HG03558 (cell line): ENCODE measurements around the gene PHF21B.
"Not testable (repeated sequence)": the region's sequence is repeated elsewhere in the genome, so short reads cannot be mapped to it uniquely, and the experiment has no call there.

Experiments used
- ATAC-seq: cut with Tn5 transposase; IDR thresholded peaks from one replicate; pipeline ENCODE4 v1.9.1; 2021; ENCODE audit warnings: moderate number of reproducible peaks; ENCODE audit not compliant: unreplicated experiment; ENCODE audit errors: extremely low read depth

PHF21B gene

DNA sequence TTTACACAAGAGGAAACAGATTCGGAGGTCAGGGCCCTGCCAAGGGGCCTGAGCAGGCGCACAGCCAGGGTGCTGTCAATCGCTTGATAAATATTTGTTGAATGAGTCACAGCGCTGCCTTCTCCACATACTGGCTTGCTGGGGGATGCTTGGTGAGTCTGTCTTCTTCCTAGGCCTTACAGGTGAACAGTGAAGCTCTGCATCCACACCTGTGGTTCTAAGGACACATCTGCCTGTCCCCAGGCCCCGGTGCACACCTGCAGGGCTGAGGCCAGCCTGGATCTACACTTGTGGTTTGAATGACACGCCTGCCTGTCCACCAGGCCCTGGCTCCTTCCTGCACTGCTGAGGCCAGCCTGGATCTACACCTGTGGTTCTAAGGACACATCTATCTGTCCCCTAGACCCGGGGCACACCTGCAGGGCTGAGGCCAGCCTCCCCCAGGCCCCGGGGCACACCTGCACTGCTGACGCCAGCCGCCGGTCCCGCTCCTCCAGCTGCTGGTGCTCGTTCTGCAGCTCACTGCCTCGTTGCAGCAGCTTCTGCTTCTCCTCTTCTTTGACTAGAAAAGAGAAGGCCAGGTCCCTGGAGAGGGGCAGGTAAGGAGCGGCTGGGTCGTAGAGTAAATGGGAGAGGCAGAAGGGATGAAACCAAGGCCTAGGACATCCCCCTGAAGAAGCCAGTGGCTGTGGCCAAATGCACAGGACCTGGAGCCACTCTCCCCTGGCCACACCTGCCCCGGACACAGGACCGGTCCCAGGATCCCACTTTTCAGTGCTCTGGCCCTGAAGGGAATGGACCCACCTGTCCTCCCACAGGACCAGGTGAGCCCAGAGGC, 124.6 kb downstream of the PHF21B start:
- no peak for ATAC-seq

DNA sequence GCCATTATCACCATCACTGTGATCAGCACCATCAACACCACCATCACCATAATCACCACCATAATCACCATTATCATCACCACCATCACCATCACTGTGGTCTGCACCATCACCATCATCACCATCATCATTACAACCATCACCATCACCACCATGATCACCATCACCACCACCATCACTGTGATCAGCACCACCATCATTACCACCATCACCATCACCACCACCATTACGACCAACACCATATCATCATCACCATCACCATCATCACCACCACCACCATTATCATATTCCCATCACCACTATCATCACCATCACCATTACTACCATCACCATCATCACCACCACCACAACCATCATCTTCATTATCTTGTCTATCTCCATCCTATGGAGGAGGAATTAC, 125.2 kb downstream of the PHF21B start:
- no peak for ATAC-seq

DNA sequence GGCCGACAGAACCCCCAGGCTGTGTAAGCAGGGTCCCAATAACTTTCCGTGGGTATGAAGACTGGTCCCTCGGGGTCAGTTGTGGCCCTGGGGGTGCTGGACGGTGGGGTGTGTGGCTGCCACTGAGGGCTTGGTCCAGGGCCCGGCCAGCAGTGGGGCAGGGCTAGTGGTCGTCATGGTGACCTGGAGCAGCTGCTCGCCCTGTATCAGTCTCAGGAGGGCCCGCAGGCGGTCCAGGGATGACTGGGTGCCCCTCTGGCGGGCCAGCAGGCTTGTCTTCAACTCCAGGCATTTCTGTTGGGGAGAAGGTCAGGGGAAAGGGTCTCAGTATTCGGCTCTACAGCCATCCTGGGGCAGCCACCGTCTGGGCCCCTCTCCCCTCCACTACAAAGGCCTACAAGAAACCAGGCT, 126.8 kb downstream of the PHF21B start:
- ATAC-seq: no peak

DNA sequence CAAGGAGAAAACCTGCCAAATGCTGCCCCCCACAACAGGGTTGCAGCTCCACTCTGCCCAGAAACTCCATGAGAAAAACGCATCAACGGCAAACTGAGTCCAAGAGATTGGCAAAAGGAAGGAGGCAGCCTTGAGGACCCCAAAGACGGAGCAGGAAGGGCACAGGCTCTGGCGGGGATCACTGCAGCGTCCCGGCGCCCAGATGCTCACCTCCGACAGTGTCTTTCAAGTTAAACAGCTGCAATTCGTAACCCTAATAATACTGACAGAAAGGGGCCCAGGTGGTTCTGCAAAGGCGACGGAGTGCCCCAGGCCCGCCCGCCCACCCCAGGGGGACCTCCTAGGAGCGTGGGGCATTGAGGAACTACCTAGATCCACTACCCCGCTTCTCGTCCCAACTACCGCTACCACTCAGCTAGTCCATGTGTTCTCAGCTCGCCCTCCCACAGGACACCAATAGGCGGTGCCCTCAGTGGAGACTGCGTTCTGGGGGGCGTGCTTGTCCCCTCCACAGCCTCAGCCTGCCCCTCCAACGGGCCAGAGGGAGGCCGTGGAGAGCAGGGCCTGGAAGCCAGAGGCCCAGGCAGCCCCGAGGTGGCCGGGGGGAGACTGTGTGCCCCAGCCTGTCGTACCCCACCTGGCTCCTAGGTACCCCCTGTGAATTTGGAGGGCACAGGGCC, 127.4 kb downstream of the PHF21B start:
- no peak for ATAC-seq

DNA sequence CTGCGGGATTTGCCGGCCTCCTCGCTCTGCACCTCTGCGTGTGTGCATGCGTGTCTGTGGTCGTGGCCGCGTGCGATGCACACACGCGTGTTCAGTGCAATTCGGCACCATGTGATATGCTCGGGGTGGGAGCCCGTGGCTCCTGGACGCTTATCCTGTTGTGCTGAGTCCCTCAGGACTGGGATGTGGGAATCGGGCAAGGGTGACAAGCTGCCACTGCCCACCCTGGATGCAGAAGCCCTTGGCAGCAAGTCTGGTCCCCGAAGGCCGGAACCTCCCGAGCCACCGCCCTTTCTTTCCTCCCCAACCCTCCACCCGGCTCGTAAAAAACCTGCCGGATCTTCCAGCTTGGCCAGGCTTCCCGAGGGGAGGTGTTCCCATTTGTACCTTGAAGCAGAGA, 128.2 kb downstream of the PHF21B start:
- no peak for ATAC-seq

DNA sequence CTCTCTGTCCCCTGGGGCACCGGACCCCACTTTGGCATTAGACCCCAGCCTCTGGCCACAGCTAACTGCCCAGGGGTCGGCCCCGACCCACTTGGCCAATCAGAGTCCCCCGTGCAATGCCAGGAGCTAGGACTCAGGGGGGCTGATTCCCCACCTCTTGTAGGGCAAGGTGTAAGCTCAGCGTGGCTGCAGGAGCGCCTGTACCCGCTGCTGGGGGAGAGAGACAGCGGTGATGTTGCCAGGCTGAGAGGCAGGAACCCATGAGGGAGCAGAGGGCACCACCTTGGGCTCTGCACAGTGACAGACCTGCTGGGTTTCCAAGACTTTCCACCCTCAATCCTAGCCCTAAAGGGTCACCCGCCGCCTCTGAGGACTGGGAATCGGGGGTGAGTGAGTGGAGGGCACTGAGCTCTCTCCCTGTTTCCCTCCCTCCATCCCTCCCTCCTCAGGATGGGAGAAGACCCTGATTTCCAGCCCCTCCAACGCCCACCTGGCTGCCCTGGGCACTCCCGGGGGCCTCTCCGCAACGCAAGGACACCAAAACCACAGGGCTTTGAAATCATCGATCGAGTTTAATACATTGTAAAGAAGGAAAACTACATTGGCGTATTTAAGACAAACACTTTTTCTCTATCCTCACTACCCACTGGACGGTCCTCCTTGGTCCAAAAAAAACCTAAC, 129.1 kb downstream of the PHF21B start:
- no peak for ATAC-seq

DNA sequence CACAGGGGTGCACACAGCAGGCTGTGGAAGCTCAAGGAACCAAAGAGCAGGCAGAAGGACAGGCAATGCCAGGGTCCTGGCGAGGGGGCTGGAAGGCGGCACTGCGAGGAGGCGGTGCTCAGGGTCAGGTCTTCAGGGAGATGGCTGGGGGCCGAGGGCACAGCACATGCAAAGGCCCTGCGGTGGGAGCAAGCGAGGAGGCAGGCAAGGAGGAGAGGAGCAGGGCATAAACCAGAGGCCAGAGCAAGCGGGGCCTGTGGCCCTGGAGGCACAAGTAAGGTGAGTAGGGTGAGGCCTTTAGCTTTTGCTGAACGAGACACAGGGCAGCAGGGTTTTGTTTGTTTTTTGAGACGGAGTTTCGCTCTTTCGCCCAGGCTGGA, 130.5 kb downstream of the PHF21B start:
- no peak for ATAC-seq

DNA sequence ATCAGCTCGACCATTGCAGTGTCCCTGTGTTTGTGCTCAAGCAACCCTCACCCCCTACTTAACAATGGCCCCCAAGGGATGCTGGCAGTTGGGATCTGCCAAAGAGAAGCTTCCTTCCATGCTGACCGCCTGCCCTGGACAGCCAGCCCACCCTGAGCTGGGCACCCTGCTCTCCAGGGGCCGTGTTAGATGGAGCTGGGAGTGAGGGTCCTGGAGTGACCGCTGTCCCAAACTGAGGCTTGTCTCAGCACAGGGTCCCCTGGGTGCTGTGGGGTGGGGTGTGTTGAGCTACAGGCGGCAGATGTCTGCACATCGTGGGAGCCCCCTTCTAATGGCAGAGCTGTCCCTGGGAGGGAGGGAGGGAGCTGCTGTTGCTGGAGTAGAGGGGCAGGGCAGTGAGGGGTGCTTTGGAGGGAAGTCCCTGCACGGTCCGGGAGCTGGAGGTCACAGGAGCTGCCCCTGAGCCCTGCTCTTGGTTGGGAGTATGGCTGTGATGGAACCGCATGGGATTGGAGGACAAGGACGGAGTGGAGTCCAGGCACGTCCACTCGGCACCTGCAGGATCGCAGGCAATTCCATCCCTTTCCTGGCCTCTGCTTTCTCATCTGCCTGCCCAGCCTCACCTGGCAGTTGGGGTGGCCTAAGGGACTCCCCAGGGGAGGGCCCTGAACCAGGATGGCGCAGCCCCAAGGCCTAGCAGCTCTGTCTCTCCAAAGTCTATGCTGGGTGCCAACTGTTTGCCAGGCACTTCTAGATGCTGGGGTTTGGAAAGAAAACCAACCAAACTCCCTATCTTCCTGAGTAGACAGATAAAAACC, 131.1 kb downstream of the PHF21B start:
- no peak for ATAC-seq

DNA sequence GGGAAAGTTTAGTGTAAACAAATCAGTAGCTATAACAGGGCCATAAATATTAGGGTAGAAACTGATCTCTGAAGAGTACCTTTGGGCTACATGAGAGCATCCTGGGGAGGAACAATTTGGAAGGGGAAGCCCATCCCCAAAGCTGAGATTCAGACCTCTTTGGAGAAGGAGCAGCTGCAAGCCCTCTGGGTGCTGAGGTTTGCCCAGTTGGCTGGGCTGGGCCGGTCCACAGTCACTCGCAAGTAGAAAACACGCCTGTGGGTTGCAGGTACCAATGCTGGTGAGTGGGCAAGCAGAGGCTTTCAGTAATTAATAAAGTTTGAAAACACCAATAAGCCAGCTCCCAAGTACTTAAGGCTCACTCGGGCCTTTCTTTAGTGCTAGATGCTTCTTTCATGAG, 132.9 kb downstream of the PHF21B start:
- ATAC-seq: no peak

DNA sequence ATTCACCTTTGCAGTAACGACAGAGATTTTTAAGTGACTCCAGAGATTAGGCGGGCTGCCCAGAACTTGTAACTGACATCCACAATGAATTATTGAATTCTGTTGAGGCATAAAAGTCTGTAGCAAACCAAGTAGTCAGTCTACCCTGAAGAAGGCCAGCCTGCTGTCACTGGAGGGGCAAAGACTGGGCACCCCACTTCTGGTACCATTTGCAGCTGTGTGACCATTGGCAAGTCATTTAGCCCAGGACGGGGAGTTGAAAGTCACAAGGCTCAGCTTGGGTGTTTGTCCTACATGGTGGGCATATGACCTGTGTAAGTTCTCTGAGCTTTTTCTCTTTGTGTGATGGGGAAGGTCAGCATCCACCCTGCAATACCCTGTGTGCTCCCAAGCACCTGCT, 138.0 kb downstream of the PHF21B start:
- ATAC-seq: no peak

DNA sequence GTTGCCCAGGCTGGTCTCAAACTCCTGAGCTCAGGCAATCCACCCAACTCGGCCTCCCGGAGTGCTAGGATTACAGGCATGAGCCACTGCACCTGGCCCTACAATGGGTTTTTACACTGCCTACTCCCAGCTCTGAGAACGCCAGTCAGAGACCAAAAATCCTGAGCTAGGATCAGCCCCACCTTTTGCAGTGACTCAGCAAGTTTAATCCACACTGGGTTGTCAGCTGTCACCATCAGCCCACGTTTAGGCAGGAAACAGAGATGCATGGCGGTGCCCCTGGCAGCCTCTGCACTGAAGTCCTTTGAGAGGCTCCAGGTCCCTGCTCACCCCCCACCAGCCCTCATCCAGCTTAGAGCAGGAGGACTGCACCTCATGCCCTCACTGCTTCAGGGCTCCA, 139.8 kb downstream of the PHF21B start:
- ATAC-seq: no peak

DNA sequence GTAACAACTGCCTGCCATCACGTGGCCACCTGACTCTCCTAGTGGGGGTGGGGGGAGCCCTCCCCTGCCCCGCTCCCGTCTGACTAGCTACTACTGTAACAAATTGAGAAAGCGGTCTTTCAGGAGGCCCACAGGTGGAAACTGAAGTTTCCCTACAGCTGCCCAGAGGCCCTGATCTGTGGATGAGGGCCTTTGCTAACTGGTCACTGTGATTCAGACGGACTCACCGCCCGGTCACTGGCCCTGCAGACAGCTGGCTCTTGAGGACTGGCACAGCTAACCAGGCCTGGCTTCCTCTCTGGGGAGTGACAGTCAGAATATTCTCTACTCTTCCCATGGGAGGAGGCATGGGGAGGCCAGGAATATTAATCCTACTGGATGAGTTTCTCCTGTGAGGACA, 140.6 kb downstream of the PHF21B start:
- ATAC-seq: no peak

DNA sequence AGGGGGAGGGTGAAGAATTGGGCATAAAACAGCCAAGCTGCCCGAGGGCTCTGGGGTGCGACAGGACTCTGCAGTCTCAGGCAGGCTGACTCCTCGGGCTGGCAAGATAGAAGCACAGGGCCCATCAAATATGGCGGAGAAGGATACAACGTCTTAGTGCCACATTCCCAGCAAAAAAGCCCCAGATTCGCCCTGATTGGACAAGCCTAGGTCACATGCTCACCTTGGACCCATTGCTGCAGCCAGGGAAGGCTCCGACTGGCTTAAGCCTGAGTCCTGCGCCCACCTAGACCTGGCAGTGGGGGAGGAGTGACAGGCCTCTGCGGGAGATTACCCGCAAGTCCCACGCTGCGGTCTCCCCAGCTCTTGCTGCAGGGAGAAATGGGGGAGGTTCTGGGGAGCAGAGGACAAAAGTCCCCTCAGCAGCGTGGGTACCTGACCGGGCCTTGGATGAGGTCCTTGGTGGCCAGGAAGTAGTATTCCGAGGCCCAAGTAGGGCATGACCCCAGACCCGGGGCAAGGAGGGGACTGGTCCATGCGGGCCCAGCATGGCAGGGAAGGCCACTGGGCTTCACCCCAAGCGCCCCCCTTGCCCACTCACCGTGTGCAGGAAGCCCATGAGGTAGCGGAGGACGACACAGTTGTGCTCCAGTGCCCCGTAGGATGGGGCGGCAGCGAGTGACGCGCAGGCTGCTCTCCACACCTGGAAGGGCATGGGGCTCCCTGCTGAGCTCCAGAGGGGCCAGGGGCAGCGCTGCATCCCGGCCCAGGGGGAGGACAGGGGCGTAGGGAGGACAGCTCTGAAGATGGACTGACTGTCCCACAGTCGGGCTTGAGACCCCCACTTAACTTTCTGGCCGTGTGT, 144.4 kb downstream of the PHF21B start:
- no peak for ATAC-seq

DNA sequence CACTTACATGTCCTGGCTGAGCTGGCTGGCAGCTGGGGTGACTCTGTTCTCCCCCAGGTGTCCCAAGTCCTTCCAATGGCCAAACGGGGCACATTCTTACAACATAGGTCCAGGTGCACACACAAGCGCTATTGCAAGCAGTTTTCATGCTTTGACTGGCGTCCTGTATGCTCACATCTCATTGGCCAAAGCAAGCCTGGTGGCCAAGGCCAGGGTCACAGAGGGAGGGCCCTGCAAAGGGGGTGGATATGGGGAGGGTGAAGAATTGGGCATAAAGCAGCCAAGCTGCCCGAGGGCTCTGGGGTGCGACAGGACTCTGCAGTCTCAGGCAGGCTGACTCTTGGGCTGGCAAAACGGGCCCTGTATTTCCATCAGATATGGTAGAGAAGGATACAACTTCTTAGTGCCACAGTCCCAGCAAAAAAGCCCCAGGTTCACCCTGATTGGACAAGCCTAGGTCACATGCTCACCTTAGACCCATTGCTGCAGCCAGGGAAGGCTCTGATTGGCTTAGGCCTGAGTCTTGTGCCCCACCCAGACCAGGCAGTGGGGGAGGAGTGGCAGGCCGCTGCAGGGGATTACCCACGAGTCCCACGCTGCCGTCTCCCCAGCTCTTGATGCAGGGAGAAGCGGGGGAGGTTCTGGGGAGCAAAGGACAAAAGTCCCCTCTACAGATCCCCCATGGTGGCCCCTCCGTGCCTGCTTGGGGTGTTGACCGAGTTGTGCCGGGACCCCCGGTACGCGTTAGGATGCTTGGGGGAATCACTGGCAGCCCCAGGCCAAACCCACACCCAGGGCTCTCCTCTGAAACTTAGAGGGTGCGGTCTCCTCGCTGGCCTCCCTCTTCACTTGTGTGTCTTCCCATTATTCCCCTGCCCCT, 146.6 kb downstream of the PHF21B start:
- ATAC-seq: no peak

DNA sequence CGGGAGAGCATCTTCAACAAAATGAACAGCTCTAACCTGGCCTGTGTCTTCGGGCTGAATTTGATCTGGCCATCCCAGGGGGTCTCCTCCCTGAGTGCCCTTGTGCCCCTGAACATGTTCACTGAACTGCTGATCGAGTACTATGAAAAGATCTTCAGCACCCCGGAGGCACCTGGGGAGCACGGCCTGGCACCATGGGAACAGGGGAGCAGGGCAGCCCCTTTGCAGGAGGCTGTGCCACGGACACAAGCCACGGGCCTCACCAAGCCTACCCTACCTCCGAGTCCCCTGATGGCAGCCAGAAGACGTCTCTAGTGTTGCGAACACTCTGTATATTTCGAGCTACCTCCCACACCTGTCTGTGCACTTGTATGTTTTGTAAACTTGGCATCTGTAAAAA, 147.5 kb downstream of the PHF21B start:
- no peak for ATAC-seq

DNA sequence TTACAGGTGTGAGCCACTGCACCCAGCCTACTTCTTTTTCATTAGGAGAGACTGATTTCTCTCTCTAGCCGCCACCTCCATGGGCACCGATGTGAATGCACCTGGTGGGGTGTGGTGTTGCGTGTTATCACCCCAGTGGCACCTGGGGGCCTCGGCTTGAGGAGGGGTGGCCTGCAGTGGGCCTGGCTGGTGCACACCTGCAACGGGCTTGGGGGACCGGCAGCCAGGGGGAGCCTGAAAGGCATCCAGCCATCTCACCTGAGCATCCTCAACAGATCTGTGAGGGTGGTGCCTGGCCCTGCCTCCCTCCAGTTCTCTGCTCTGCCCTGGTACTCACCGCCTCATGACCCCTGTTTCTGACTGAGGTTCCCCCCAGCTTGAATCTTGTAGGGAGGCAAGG, 148.6 kb downstream of the PHF21B start:
- ATAC-seq: no peak

DNA sequence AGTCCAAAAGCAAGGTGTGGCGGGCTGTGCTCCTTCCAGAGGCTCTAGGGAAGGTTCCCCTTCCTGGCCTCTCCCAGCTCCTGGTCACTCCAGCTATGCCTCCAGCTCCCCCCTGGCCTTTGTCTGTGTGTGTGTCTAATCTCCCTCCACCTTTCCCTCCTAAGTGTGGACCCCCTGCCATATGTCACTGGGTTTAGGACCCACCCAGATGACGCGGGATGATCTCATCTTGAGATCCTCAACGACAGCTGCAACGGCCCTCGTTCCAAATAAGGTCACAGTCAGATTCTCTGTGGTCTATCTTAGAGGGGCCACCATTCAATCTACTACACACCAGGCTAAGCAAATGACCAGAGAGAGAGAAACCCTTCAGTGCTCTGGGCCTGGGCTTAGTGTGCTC, 149.5 kb downstream of the PHF21B start:
- no peak for ATAC-seq

DNA sequence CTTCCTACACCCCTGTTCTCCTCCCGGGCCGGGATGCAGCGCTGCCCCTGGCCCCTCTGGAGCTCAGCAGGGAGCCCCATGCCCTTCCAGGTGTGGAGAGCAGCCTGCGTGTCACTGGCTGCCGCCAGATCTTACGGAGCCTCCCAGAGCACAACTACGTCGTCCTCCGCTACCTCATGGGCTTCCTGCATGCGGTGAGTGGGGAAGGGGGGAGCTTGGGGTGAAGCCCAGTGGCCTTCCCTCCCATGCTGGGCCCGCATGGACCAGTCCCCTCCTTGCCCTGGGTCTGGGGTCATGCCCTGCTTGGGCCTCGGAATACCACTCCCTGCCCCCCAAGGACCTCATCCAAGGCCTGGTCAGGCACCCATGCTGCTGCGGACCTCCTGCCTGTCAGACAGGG, 150.2 kb downstream of the PHF21B start:
- no peak for ATAC-seq

DNA sequence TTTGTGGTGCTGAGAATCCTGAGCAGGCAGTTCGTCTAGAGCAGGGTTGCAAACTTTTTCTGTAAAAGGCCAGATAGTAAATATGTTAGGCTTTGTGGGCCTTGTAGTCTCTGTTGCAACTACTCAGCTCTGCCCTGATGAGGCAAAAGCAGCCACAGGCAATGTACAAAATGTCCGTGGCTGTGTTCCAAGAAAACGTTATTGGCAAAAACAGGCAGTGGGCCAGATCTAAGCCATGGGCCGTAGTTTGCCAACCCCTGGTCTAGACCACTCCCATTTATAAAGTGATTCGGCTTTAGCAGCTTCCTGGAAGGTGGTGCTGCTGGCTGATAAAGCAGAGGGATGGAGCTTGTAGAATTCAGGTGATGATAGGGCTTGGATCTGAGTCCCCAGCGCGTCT, 151.0 kb downstream of the PHF21B start:
- not testable (repeated sequence) for ATAC-seq
